ENCODE data around the gene SDHA.

DNA sequence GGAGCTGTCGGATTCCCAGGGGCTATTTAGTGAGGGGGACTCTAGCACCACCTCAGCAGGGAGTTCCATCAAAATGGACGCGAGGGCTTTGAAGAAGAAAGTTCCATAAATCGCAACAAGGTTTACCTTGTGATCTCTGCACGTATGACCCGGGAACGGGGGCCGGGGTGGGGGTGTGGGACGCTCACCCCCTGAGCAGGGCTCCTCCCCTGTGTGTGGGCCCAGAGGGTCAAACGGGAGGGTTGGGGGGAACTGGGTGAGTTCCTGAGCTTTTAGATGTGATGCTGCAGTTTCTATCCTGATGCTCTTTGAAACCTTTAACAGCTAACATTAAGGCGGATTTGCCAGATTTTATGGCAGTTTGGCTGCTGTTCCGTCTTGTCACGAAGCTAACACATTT, 45.7 kb upstream of the SDHA start:
- TF ChIP-seq, protein P1, sequence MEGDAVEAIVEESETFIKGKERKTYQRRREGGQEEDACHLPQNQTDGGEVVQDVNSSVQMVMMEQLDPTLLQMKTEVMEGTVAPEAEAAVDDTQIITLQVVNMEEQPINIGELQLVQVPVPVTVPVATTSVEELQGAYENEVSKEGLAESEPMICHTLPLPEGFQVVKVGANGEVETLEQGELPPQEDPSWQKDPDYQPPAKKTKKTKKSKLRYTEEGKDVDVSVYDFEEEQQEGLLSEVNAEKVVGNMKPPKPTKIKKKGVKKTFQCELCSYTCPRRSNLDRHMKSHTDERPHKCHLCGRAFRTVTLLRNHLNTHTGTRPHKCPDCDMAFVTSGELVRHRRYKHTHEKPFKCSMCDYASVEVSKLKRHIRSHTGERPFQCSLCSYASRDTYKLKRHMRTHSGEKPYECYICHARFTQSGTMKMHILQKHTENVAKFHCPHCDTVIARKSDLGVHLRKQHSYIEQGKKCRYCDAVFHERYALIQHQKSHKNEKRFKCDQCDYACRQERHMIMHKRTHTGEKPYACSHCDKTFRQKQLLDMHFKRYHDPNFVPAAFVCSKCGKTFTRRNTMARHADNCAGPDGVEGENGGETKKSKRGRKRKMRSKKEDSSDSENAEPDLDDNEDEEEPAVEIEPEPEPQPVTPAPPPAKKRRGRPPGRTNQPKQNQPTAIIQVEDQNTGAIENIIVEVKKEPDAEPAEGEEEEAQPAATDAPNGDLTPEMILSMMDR (IDR thresholded peaks at IDR 0.05; ENCODE audit: insufficient read depth, low read depth, low read length) = no peak
- no peak for TF ChIP-seq EZH2 (IDR thresholded peaks at IDR 0.05; ENCODE audit: insufficient read depth, low read length)

Measured in astrocyte (in vitro differentiated cells and primary cell).